Renal pelvis (tissue), 4 donors: Measurements from ENCODE around the gene IZUMO1. TPM values are rescaled to one million over a fixed set of nuclear protein-coding genes. Genes with fewer than 3 reads are reported as not detected.
"Not testable (repeated sequence)": the region's sequence is repeated elsewhere in the genome, so short reads cannot be mapped to it uniquely, and the experiment has no call there.

ENCODE experiments used
- DNase-seq: peaks from one replicate; pipeline ENCODE4 v3.0.0-alpha.2; 2013
- polyA plus RNA-seq, 3 donors: library from polyadenylated mRNA; unstranded; fragments of 120-200 nt; gene quantifications; one replicate each; pipeline ENCODE4 v1.2.1, GENCODE V29; 2013; ENCODE audit not compliant: insufficient read length in 3 of 3

The IZUMO1 gene
- polyA plus RNA-seq, 3 donors, result 0.39 to 0.83 (median 0.65) TPM

- peak; percentile 91 for DNase-seq
Measured at GRCh38 chr19:48738557-48739403, 7.9 kb downstream of the IZUMO1 start.

GRCh38 chr19:48737360-48737998 is 9.2 kb downstream of the IZUMO1 start:
- DNase-seq, result no peak

- no peak for DNase-seq
Measured at GRCh38 chr19:48735031-48735615, 11.6 kb downstream of the IZUMO1 start.

GRCh38 chr19:48734625-48735024 is 12.1 kb downstream of the IZUMO1 start:
- no peak for DNase-seq

- no peak for DNase-seq
Measured at GRCh38 chr19:48731452-48731851, 15.3 kb downstream of the IZUMO1 start.

GRCh38 chr19:48728911-48729664 is 17.6 kb downstream of the IZUMO1 start:
- DNase-seq, result no peak

- DNase-seq, result no peak
Measured at GRCh38 chr19:48726556-48726955, 20.2 kb downstream of the IZUMO1 start.

- DNase-seq, result peak; percentile 88
Measured at GRCh38 chr19:48724796-48725753, 21.6 kb downstream of the IZUMO1 start.

GRCh38 chr19:48722196-48722708 is 24.5 kb downstream of the IZUMO1 start:
- DNase-seq, result no peak

GRCh38 chr19:48720613-48721296 is 26.0 kb downstream of the IZUMO1 start:
- DNase-seq, result peak; percentile 100

- DNase-seq, result no peak
Measured at GRCh38 chr19:48720251-48720612, 26.5 kb downstream of the IZUMO1 start.

- no peak for DNase-seq
Measured at GRCh38 chr19:48719263-48720171, 27.2 kb downstream of the IZUMO1 start, which contains the start of gene MAMSTR. TSS of gene MAMSTR (minus strand) at chr19:48719725. CDS start at chr19:48719031, 694 bp downstream.

GRCh38 chr19:48718711-48719231 is 27.9 kb downstream of the IZUMO1 start:
- no peak for DNase-seq

- not testable (repeated sequence) for DNase-seq
Measured at GRCh38 chr19:48718106-48718505, 28.6 kb downstream of the IZUMO1 start.

- no peak for DNase-seq
Measured at GRCh38 chr19:48716562-48717291, 30.0 kb downstream of the IZUMO1 start.

GRCh38 chr19:48715681-48716171 is 31.0 kb downstream of the IZUMO1 start:
- DNase-seq, result no peak

- no peak for DNase-seq
Measured at GRCh38 chr19:48714759-48715675, 31.7 kb downstream of the IZUMO1 start.
